ENCODE data around the gene PRSS57.

DNA sequence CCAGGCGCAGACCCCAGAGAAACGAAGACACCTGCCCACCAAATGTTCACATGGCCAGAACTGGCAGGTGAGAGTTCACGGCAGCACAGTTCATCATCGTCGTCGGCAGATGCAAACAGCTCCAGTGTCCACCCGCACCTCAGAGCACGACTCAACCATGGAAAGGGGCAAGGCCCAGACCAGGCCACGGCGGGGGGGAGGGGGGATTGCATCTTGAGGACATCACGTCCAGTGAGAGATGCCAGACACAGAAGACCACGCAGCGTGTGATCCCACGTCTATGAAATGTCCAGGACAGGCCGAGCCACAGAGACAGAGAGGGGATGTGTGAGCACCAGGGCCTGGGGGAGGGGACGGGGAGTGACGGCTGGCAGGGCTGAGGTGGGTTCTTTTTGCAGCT lies 39.6 kb downstream of the PRSS57 start:
- TF ChIP-seq, protein P1, sequence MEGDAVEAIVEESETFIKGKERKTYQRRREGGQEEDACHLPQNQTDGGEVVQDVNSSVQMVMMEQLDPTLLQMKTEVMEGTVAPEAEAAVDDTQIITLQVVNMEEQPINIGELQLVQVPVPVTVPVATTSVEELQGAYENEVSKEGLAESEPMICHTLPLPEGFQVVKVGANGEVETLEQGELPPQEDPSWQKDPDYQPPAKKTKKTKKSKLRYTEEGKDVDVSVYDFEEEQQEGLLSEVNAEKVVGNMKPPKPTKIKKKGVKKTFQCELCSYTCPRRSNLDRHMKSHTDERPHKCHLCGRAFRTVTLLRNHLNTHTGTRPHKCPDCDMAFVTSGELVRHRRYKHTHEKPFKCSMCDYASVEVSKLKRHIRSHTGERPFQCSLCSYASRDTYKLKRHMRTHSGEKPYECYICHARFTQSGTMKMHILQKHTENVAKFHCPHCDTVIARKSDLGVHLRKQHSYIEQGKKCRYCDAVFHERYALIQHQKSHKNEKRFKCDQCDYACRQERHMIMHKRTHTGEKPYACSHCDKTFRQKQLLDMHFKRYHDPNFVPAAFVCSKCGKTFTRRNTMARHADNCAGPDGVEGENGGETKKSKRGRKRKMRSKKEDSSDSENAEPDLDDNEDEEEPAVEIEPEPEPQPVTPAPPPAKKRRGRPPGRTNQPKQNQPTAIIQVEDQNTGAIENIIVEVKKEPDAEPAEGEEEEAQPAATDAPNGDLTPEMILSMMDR (IDR thresholded peaks at IDR 0.05): no peak
- TF ChIP-seq POLR2A (IDR thresholded peaks at IDR 0.05; ENCODE audit: low read depth): no peak
